ENCODE measurements around the gene KCTD13. TPM values are rescaled to one million over a fixed set of nuclear protein-coding genes. Genes with fewer than 3 reads are reported as not detected.

KCTD13 gene
- total RNA-seq, 1 experiment from 2014 or later: 8.2 TPM

GRCh38 chr16:29897333-29897732 lies 28.7 kb downstream of the KCTD13 start:
- Histone ChIP-seq H3K9me3 (ENCODE audit: low read length) (no peaks in the 10 kb centered on the region), H3K9me2 (replicated peaks; ENCODE audit: low read length) (no peaks in the 10 kb centered on the region), H3K36me3 (ENCODE audit: low read depth, low read length) (no peaks in the 10 kb centered on the region), H3F3A (ENCODE audit: low read length, unreplicated experiment) (no peaks in the 10 kb centered on the region), H3K4me3 (ENCODE audit: low read length) (no peak overlapping the region), H3K27me3 (ENCODE audit: low read length) (no peaks in the 10 kb centered on the region), H3K4me2 (ENCODE audit: low read length) (no peak overlapping the region), H3K27ac (ENCODE audit: low read length) (no peak overlapping the region), H3K9ac (ENCODE audit: low read length) (no peak overlapping the region), H3K79me2 (ENCODE audit: low read length) (no peaks in the 10 kb centered on the region), H4K20me1 (ENCODE audit: low read length) (no peaks in the 10 kb centered on the region), H2AFZ (ENCODE audit: low read length) (no peak overlapping the region), H3K4me1 (ENCODE audit: insufficient read depth, low read length) (peaks cover 7% of the 10 kb centered on the region; the same call in 1 of the 2 replicates)
- no TSS peak for BruUV-seq (replicated peaks)
- intact Hi-C loops (cut with micrococcal nuclease): no loop called here
- CTCF ChIA-PET: no interaction called here
- ATAC-seq: no peak
- no peak for DNase-seq
- POLR2A ChIA-PET (ENCODE audit: unreplicated experiment): no interaction called here
- TF ChIP-seq EZH2phosphoT487 (IDR thresholded peaks at IDR 0.05; ENCODE audit: borderline replicate concordance, low read length) (no peak), CTCF (conservative IDR thresholded peaks at IDR 0.05; ENCODE audit: low read depth, low read length) (no peak), EZH2 (IDR thresholded peaks at IDR 0.05; ENCODE audit: low read length, unreplicated experiment) (no peak)

- DNase-seq: no peak
- ATAC-seq: no peak
- Histone ChIP-seq H3K27me3 (ENCODE audit: low read length) (no peaks in the 10 kb centered on the region), H4K20me1 (ENCODE audit: low read length) (no peaks in the 10 kb centered on the region), H3K9me3 (ENCODE audit: low read length) (no peaks in the 10 kb centered on the region), H3F3A (ENCODE audit: low read length, unreplicated experiment) (no peaks in the 10 kb centered on the region), H3K9ac (ENCODE audit: low read length) (no peak overlapping the region), H3K4me3 (ENCODE audit: low read length) (no peak overlapping the region), H3K27ac (ENCODE audit: low read length) (no peak overlapping the region), H3K4me2 (ENCODE audit: low read length) (no peak overlapping the region), H3K4me1 (ENCODE audit: insufficient read depth, low read length) (peaks cover 7% of the 10 kb centered on the region; the same call in 1 of the 2 replicates), H3K9me2 (replicated peaks; ENCODE audit: low read length) (no peaks in the 10 kb centered on the region), H3K36me3 (ENCODE audit: low read depth, low read length) (no peaks in the 10 kb centered on the region), H3K79me2 (ENCODE audit: low read length) (no peaks in the 10 kb centered on the region), H2AFZ (ENCODE audit: low read length) (no peak overlapping the region)
- CTCF ChIA-PET: no interaction called here
- BruUV-seq (replicated peaks): no TSS peak
- intact Hi-C loops (cut with micrococcal nuclease): no loop called here
- POLR2A ChIA-PET (ENCODE audit: unreplicated experiment): no interaction called here
- TF ChIP-seq CTCF (conservative IDR thresholded peaks at IDR 0.05; ENCODE audit: low read depth, low read length): no peak
- TF ChIP-seq EZH2 (IDR thresholded peaks at IDR 0.05; ENCODE audit: low read length, unreplicated experiment): no peak
- TF ChIP-seq EZH2phosphoT487 (IDR thresholded peaks at IDR 0.05; ENCODE audit: borderline replicate concordance, low read length): no peak
These were observed 29.2 kb downstream of the KCTD13 start for GRCh38 chr16:29896841-29897240.

- ChIA-PET CTCF (interaction anchor here (0.7 kb wide), 1 partner anchor 87 kb away, joined by 3 read pairs; no protein-coding TSS in a partner anchor), POLR2A (ENCODE audit: unreplicated experiment) (no interaction called here)
- H3K9ac ChIP-seq (ENCODE audit: low read length): no peak overlapping the region
- DNase-seq (no peak), ATAC-seq (no peak)
- no peaks in the 10 kb centered on the region for H3K9me3 ChIP-seq (ENCODE audit: low read length)
- no TSS peak for BruUV-seq (replicated peaks)
- no peaks in the 10 kb centered on the region for H3K9me2 ChIP-seq (replicated peaks; ENCODE audit: low read length)
- no peak for TF ChIP-seq EZH2 (IDR thresholded peaks at IDR 0.05; ENCODE audit: low read length, unreplicated experiment)
- TF ChIP-seq EZH2phosphoT487 (IDR thresholded peaks at IDR 0.05; ENCODE audit: borderline replicate concordance, low read length): no peak
- TF ChIP-seq CTCF (conservative IDR thresholded peaks at IDR 0.05; ENCODE audit: low read depth, low read length): no peak
- no peak overlapping the region for H2AFZ ChIP-seq (ENCODE audit: low read length)
- no peaks in the 10 kb centered on the region for H3K79me2 ChIP-seq (ENCODE audit: low read length)
- H3K27me3 ChIP-seq (ENCODE audit: low read length): no peaks in the 10 kb centered on the region
- no peaks in the 10 kb centered on the region for H4K20me1 ChIP-seq (ENCODE audit: low read length)
- H3K4me1 ChIP-seq (ENCODE audit: insufficient read depth, low read length): 0 out of 2 replicates have a peak, but pooled peaks cover 4% of the 10 kb centered on the region
- no peak overlapping the region for H3K27ac ChIP-seq (ENCODE audit: low read length)
- no peak overlapping the region for H3K4me3 ChIP-seq (ENCODE audit: low read length)
- H3K36me3 ChIP-seq (ENCODE audit: low read depth, low read length): no peaks in the 10 kb centered on the region
- H3F3A ChIP-seq (ENCODE audit: low read length, unreplicated experiment): no peaks in the 10 kb centered on the region
- H3K4me2 ChIP-seq (ENCODE audit: low read length): no peak overlapping the region
- intact Hi-C loops (cut with micrococcal nuclease): no loop called here
These were observed 31.7 kb downstream of the KCTD13 start for GRCh38 chr16:29894352-29894751.

Measured in PC-3 (cell line).